ENCODE results near the gene HRCT1. TPM values are rescaled to one million over a fixed set of nuclear protein-coding genes. Genes with fewer than 3 reads are reported as not detected.

The HRCT1 gene
- total and polyA plus RNA-seq, 2 donors (not counting 3 experiments of a cell fraction or from before 2014, with no cell fraction given) = 1.2 to 7.0 TPM

GRCh38 chr9:35935261-35935660 is 29.3 kb downstream of the HRCT1 start:
- no TSS peak for BruUV-seq (replicated peaks)
- CTCF ChIA-PET = interaction anchor here (0.5 to 2.7 kb wide), 2 partner anchors 10 to 1669 kb away, joined by 3 to 13 read pairs; no protein-coding TSS in a partner anchor
- Histone ChIP-seq H3K9ac (replicated peaks; ENCODE audit: extremely low read depth, insufficient read depth, low read length) (no peak overlapping the region), H3K9me1 (replicated peaks; ENCODE audit: control insufficient read depth, extremely low read depth, insufficient read depth, low read length) (no peaks in the 10 kb centered on the region), H3K4me3 (replicated peaks in 1 of 3; ENCODE audit: insufficient read depth in 1 of 3, low read depth in 1 of 3, low read length in 3 of 3) (no peak overlapping the region), H3K4me1 (ENCODE audit: control insufficient read depth, extremely low read depth, insufficient read depth, low read length) (no peaks in the 10 kb centered on the region), H3K36me3 (ENCODE audit: control insufficient read depth in 2 of 2, extremely low read depth in 1 of 2, insufficient read depth in 2 of 2, low read length in 2 of 2) (no peaks in the 10 kb centered on the region), H3K27me3 (ENCODE audit: control insufficient read depth in 2 of 2, insufficient read depth in 2 of 2, low read length in 2 of 2) (no peaks in the 10 kb centered on the region), H3K79me2 (ENCODE audit: control insufficient read depth, insufficient read depth, low read length) (no peaks in the 10 kb centered on the region), H4K20me1 (replicated peaks; ENCODE audit: control insufficient read depth, extremely low read depth, insufficient read depth, low read length) (no peaks in the 10 kb centered on the region), H3K4me2 (ENCODE audit: insufficient read depth, low read length) (no peak overlapping the region), H3K9me3 (replicated peaks; ENCODE audit: control insufficient read depth, insufficient read depth, low read length) (no peaks in the 10 kb centered on the region), H2AFZ (ENCODE audit: low read depth, low read length) (no peak overlapping the region), H3K27ac (ENCODE audit: insufficient read depth, low read depth, low read length) (no peak overlapping the region)
- DNase-seq (ENCODE audit: low read depth, low spot score) (no peak), FAIRE-seq (no peak)
- TF ChIP-seq JUN (IDR thresholded peaks at IDR 0.05; ENCODE audit: borderline replicate concordance, insufficient read depth, insufficient read length, low read depth) (no peak), GATA2 (IDR thresholded peaks at IDR 0.05; ENCODE audit: insufficient read depth, insufficient read length, low read depth, low read length) (no peak), MAX (IDR thresholded peaks at IDR 0.05; ENCODE audit: insufficient read depth, insufficient read length) (no peak), POLR2AphosphoS5 (IDR thresholded peaks at IDR 0.05; ENCODE audit: insufficient read depth, low read depth, low read length) (no peak), MYC (IDR thresholded peaks at IDR 0.05; ENCODE audit: low read depth, low read length) (no peak), CTCF (IDR thresholded peaks at IDR 0.05; ENCODE audit: extremely low read depth in 1 of 2, insufficient read depth in 1 of 2, low read depth in 1 of 2, low read length in 2 of 2) (no peak), FOS (IDR thresholded peaks at IDR 0.05; ENCODE audit: borderline replicate concordance, insufficient read depth, low read length) (no peak), POLR2A (IDR thresholded peaks at IDR 0.05; ENCODE audit: low read depth, low read length) (no peak), EZH2 (IDR thresholded peaks at IDR 0.05; ENCODE audit: borderline replicate concordance, low read depth, low read length, severe bottlenecking) (no peak)
- POLR2A ChIA-PET = no interaction called here
- intact Hi-C loops (cut with micrococcal nuclease) (no loop called here), dilution Hi-C loops (cut with MboI; ENCODE audit: extremely low pct_ligation_motif_present, low sequenced_read_pairs) (no loop called here)
